ELF-1 (cell line): ENCODE results near the gene USP21.

Experiments used
- DNase-seq: peaks from one replicate; pipeline ENCODE4 v3.0.0-alpha.2; 2016; ENCODE audit warnings: low read depth, low spot score

The USP21 gene

GRCh38 chr1:161192476-161193465 is 33.5 kb downstream of the USP21 start:
- peak; percentile 86 for DNase-seq

GRCh38 chr1:161193561-161194235 is 34.4 kb downstream of the USP21 start:
- DNase-seq = no peak

- no peak for DNase-seq
Observed at GRCh38 chr1:161195171-161195570, 35.9 kb downstream of the USP21 start.

- no peak for DNase-seq
Observed at GRCh38 chr1:161196111-161196510, 36.8 kb downstream of the USP21 start.

- DNase-seq = peak; percentile 70
Observed at GRCh38 chr1:161196521-161197451, 37.5 kb downstream of the USP21 start.

GRCh38 chr1:161197560-161198193 is 38.4 kb downstream of the USP21 start:
- no peak for DNase-seq

GRCh38 chr1:161198194-161198896 is 39.0 kb downstream of the USP21 start:
- DNase-seq = peak; percentile 79

- DNase-seq = peak; percentile 56
Observed at GRCh38 chr1:161198897-161199431, 39.7 kb downstream of the USP21 start, which contains the start of gene ADAMTS4. ADAMTS4 (minus strand) TSS chr1:161199054; CDS start chr1:161198627, 427 bp downstream.

GRCh38 chr1:161199506-161200139 is 40.3 kb downstream of the USP21 start:
- DNase-seq = no peak

GRCh38 chr1:161200421-161200991 is 41.2 kb downstream of the USP21 start:
- DNase-seq = no peak

GRCh38 chr1:161200992-161201835 is 41.9 kb downstream of the USP21 start:
- DNase-seq = no peak

- DNase-seq = peak; percentile 99
Observed at GRCh38 chr1:161201836-161202712, 42.8 kb downstream of the USP21 start, which contains the start of gene NDUFS2. NDUFS2 (plus strand) TSS chr1:161202367; CDS start chr1:161202386, 19 bp downstream.

- no peak for DNase-seq
Observed at GRCh38 chr1:161206411-161207140, 47.3 kb downstream of the USP21 start.

GRCh38 chr1:161207173-161207572 is 47.9 kb downstream of the USP21 start:
- no peak for DNase-seq

- DNase-seq = peak; percentile 92
Observed at GRCh38 chr1:161209790-161210409, 50.6 kb downstream of the USP21 start.

- DNase-seq = no peak
Observed at GRCh38 chr1:161214369-161214768, 55.1 kb downstream of the USP21 start.
